GM12891 (cell line): ENCODE measurements around the gene ATN1.

Experiments used
- POLR2A ChIP-seq: IDR thresholded peaks from 2 replicates; pipeline ENCODE4 v1.6.1; 2011; ENCODE audit warnings: low read depth, low read length, control low read depth
- POLR2AphosphoS5 ChIP-seq: IDR thresholded peaks from 2 replicates; pipeline ENCODE4 v1.6.1; 2011; ENCODE audit warnings: low read depth, low read length, control low read depth
- POU2F2 ChIP-seq: IDR thresholded peaks from 2 replicates; pipeline ENCODE4 v1.6.1; 2011; ENCODE audit warnings: low read depth, mild to moderate bottlenecking, control low read depth, low read length, moderate library complexity
- SPI1 ChIP-seq: IDR thresholded peaks from 2 replicates; pipeline ENCODE4 v1.6.1; 2011; ENCODE audit warnings: low read depth, low read length, control low read depth
- TAF1 ChIP-seq: IDR thresholded peaks from 2 replicates; pipeline ENCODE4 v1.6.1; 2011; ENCODE audit warnings: low read depth, low read length, control low read depth

DNA sequence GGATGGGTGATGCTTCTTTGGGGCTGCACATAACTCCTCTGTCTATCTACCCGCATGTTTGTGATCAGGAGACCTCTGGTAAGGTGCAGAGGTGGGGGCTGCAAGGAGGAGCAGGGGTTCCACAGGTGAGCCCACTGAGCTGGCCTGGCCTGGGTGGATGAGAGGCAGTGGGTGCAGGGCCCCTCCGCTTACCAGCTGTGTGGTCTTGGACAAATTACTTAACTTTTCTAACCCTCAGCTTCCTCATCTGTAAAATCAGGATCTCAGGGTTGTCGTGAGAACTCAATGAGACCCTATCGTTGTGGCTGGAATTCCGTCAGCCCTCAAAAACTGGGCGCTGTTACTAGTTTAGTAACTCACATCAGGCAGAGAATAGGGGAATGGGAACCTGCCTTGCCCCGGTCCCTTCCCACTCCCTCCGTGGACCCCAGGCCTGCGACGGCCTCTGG is 30.9 kb downstream of the ATN1 start:
- TF ChIP-seq POLR2AphosphoS5 (no peak), SPI1 (no peak), POLR2A (no peak), TAF1 (no peak), POU2F2 (no peak)
